Left kidney (tissue), 8 donors: Measurements from ENCODE around the gene WDR82. TPM values are rescaled to one million over a fixed set of nuclear protein-coding genes. Genes with fewer than 3 reads are reported as not detected.

Source experiments
- DNase-seq: peaks from one replicate; pipeline ENCODE4 v3.0.0-alpha.2; 2013
- long read RNA-seq, 8 donors: transcript quantifications; one replicate each; lab custom pipeline, GENCODE V29; 2026
- polyA plus RNA-seq: library from polyadenylated mRNA; unstranded; fragments of 120-200 nt; gene quantifications from one replicate; pipeline ENCODE4 v1.2.1, GENCODE V29; 2013; ENCODE audit not compliant: insufficient read length

WDR82 gene, protein sequence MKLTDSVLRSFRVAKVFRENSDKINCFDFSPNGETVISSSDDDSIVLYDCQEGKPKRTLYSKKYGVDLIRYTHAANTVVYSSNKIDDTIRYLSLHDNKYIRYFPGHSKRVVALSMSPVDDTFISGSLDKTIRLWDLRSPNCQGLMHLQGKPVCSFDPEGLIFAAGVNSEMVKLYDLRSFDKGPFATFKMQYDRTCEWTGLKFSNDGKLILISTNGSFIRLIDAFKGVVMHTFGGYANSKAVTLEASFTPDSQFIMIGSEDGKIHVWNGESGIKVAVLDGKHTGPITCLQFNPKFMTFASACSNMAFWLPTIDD
- polyA plus RNA-seq = 104 TPM
- long read RNA-seq, donor 1, full-length matches to known transcripts = 24 of 24 reads
- long read RNA-seq, donor 1, partial matches to known transcripts = 0 of 24 reads
- long read RNA-seq, donor 1, other reads (novel, unspliced or antisense) = 0 of 24 reads
- long read RNA-seq, donor 2, full-length matches to known transcripts = 15 of 15 reads
- long read RNA-seq, donor 2, partial matches to known transcripts = 0 of 15 reads
- long read RNA-seq, donor 2, other reads (novel, unspliced or antisense) = 0 of 15 reads
- long read RNA-seq, donor 3, full-length matches to known transcripts = 16 of 16 reads
- long read RNA-seq, donor 3, partial matches to known transcripts = 0 of 16 reads
- long read RNA-seq, donor 3, other reads (novel, unspliced or antisense) = 0 of 16 reads
- long read RNA-seq, donor 4, full-length matches to known transcripts = 1 of 1 reads
- long read RNA-seq, donor 4, partial matches to known transcripts = 0 of 1 reads
- long read RNA-seq, donor 4, other reads (novel, unspliced or antisense) = 0 of 1 reads
- long read RNA-seq, donor 5, full-length matches to known transcripts = 24 of 24 reads
- long read RNA-seq, donor 5, partial matches to known transcripts = 0 of 24 reads
- long read RNA-seq, donor 5, other reads (novel, unspliced or antisense) = 0 of 24 reads
- long read RNA-seq, donor 6, full-length matches to known transcripts = 26 of 26 reads
- long read RNA-seq, donor 6, partial matches to known transcripts = 0 of 26 reads
- long read RNA-seq, donor 6, other reads (novel, unspliced or antisense) = 0 of 26 reads
- long read RNA-seq, donor 7, full-length matches to known transcripts = 16 of 16 reads
- long read RNA-seq, donor 7, partial matches to known transcripts = 0 of 16 reads
- long read RNA-seq, donor 7, other reads (novel, unspliced or antisense) = 0 of 16 reads
- long read RNA-seq, donor 8, full-length matches to known transcripts = 9 of 9 reads
- long read RNA-seq, donor 8, partial matches to known transcripts = 0 of 9 reads
- long read RNA-seq, donor 8, other reads (novel, unspliced or antisense) = 0 of 9 reads

DNA sequence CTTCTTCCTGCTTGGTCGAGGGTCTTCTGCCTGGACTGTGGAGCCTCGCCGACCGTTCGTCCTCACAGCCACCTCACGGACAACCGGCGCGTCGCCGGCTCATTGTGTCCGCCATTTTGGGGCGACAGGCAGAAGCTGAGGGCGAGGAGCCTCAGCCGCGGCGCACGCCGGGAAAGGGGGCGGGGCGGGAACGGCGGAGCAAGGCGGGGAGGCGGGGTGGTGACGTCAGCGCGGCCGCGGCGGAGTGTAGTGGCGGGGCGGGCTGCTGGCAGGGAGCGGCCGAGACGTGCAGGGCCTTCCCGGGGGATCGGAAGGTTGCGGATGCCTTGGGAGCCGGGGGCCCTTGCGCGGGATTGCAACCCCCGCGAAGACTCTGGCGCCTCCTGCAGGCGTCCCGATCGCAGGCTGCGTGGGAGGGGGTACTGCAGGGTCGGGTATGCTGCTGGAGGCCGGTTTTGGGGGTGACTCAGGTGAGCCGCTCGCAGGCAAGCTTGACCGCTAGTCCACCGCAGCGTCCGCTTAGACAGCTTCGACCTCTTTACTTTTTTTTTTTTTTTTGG is at the start of gene WDR82:
Gene WDR82 (minus strand): TSS at position 140 of the 560 bp plus-strand sequence. CDS start 288 bp downstream, outside the sequence.
- DNase-seq = peak; percentile 92

DNA sequence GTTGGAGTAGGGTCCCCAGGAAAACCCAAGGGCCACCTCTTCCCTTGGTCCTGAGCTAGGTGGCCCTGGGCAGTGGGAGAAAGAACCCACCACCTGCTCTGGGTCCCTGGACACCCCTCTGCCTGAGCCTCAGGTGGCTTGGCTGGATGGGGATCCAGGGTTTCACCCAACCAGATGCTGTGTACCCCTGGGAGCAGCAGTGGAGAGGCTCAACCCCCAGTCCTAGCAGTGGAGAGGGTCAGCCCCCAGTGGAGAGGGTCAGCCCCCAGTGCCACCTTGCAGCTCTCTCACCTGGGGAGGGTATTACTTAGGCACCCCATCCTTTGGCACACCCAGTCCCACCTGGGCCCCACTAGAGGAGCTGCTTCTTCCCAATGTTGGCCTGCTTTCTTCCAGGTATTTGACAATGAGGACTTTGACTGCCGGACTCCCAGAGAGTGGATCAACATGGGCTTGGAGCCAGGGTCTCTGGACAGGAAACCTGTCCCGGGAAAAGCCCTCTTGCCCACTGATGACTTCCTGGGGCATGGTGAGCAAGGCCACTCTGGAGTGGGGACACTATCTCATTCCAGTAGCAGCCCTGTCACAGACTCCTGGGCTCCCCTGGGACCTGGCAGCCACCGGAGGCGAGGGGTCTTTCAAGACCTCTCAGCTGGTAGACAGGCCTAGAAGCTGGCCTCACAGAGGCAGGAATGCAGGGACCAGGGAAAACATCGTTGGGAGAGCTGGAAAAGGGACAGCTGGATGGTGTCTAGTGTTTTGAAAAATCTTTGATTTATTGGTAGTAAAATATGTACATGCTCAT is 49.2 kb upstream of the WDR82 start:
- no peak for DNase-seq

DNA sequence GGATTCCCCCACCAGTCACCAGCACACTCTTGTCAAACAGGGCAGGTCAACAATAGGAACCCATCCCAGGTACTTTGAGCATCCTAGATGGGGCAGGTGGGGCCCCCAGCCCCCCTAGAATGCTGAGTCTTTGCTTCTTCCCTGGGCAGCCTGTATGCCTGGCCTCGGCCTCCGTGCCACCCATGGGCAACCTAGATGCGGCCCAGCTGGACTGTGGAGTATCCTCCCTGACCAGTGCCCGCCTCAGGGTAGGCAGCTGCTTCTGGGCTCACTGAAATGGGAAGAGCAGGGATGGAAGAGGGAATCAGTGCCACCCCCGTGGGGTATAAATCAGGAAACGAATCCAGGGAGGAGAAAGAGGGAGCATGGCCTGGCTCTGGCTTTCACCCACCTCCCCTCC is 48.5 kb upstream of the WDR82 start:
- DNase-seq = no peak

DNA sequence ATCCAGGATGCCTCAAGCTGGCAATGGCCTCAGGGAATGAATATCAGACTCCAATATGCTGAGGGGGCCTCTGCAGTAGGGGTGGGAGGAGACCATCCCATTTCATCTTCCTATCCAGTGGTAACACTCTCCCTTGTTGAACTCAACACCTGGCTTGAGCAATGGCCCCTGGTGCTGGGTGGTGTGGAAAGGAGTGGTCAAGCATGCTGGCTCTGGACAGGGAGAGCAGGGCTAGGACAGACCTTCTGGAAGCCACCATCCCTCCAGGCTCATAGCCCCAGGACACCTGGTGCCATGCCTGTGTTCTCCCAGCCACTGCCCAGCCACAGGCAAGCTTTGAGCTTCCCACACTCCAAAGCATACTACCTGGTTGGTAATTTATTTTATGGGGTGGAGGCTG is 47.2 kb upstream of the WDR82 start:
- no peak for DNase-seq

DNA sequence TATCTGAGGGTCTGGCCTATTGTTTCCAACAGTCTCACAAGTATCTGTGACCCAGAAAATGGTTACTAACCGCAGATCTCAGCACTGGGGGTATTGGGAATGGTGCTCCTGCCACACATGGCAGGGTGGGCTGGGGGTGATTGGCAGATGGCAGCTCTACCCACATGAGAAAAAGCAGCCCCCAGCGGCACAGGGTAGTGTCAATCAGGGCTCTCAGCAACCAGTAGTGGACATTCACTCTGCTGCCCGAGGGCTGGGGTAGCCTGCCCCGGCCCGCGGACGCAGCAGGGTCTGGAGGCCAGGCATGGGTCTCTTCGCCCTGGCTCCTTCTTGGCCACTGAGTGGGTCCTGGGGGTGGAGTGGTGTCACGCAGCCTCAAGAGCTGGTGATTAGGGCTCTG is 46.2 kb upstream of the WDR82 start:
- no peak for DNase-seq

DNA sequence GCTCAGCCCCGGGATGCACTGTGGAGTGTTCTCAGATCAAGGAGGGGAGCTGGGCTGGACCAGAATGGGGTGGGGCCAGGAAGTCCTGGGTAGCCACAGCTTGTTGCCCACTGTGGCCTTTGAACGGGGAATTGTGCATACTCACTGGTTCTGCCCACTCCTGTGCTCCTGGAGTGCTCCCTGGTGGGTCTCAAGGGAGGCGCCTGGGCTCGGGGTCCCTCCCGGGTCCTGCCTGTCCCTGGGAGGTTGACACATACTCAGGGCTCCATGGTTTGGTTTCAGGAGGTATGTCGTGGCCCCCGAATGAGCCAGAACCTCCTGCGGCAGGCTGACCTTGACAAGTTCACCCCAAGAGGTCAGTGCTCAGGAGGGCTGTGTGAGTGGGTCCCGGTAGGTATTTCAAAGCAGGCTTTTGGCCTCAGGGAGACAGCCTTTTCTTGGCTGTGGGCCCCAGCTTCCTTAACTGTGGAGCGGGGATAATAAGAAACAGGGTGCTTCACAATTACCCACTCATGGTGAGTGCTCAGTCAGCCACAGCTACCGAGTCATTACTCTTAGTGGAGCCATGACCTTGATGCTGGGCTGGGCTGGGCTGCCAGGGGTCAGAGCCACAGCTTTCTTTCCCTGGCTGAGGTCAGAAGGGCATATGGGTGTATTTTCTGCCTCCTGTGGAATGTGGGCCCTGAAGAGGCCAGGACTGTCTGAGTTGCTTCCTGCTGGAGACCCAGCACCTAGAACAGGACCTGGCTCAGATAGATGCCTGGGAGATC is 45.3 kb upstream of the WDR82 start:
- no peak for DNase-seq

DNA sequence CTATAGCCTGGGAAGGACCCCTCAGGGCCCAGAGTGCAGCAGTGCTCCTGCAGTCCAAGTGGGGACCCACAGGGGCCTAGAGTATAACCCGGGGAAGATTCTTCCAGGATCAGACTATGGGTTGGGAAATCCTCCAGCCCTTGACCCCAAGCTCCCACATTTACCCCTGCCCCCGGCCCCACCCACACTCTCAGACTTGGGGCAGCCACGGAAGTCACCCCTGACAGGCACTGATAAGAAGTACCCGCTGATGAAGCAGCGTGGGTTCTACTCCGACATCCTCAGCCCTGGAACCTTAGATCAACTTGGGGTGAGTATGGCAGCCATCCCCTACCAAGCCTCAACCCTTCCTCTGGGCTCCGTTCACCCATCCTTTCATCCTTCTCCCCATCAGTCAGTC is 44.0 kb upstream of the WDR82 start:
- no peak for DNase-seq

DNA sequence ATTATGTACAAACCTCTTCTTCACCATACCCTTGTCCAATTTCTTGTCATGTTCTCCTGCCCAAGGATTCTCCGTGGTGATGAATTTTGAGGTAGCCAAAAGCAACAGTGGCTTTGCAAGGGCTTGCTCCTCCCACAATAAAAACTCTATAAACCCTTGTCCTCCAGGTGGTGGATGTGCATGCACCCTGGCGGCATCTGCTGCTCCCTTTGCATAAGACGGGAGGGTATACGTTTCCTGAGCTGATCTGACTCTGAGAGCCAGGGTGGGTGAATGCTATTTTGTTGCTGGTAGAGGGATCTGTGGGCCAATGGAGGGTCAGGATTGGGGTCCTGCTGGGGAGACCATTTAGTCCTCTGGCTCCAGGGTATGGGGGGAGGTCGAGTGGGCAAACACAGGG is 43.0 kb upstream of the WDR82 start:
- DNase-seq = no peak

DNA sequence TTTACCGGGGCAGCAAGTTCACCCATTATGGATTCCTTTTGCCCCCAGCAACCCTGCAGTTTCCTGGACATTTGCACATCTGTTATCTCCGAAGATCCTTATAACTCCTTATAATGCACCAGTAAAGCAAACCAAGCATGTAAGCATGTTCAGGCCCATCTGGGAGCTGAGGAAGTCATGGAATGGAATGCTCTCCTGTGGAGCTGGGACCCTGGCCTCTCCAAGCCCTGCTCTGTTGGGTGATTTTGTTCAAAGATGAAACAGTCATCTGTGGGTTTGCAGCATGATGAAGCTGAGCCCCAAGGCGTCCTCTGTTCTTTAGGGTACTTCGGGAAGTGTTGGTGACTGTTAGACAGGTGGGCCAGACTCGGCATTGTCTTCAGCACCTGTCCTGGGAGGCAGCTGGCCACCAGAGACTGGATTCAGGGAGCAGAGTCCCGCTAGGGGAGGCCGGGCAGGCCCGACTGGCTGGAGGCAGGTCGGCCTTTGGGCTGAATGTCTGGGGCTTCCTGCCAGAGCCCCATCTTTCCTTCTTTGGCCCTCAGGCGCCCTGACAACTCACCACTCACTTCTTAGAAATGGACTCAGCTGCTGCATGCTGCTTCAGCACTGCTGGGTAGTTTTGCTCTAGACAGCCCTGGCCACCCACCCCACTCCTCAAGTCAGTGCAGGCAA is 41.6 kb upstream of the WDR82 start:
- DNase-seq = no peak

DNA sequence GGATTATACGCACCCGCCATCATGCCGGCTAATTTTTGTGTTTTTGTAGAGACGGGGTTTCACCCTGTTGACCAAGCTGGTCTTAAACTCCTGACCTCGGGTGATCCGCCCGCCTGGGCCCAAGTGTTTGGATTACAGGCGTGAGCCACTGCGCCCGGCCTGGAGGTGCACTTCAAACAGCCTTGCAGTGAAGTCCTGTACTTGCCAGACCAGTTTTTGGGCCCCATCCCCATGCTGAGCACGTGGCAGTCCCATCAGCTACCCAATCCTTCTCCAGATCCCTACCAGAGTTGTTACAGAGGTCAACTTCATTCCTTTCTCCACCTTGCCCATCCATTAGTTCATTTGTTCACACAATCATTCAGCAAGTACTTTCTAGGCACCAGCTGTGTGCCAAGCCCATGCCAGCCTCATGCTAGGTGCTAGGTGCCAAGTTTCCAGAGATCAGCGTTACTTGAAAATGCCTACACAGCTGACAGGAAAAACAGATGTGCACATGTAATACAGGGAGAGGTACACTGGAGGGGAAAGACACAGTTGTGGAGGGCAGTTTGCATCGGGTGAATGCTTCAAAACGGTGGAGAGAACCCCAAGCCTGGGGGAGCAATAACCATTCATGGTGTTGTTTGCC is 39.9 kb upstream of the WDR82 start:
- no peak for DNase-seq

DNA sequence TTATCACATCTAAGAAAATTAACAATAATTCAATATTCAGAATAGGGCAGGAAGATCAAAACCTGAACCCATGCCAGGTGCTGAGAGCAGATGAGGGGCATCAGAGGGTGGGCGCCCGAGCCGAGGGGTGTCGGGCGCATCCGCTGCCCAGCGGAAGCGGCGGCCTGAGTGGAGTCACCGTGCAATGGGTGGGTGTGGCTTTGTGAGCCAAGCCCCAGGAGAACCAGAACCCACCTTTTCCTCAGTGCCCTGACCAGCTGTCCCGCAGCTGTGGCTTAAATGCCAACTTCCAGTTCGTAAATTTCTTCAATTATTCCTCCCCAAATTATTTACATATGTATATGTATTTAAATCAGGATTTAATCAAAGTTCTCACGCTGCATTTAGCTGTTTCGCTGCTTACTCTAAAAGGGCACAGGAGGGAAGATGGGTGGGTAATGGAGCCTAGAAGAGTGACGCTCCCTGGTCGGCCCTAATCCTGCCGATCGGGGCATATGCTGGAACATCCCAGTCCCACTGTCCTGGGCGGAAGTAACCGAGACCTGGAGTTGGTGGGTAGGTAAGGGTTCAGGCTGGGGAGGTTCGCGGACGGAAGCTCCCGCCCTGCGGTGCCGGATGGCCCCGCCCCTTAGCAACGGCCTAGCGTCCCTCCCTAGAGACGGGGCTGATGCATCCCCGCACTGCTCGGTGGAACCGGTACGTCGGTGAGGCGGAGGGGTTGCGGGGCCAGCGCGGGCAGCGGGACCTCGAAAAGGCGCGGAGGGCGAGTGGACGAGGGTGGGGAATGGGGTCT is 39.0 kb upstream of the WDR82 start:
- DNase-seq = peak; percentile 69

DNA sequence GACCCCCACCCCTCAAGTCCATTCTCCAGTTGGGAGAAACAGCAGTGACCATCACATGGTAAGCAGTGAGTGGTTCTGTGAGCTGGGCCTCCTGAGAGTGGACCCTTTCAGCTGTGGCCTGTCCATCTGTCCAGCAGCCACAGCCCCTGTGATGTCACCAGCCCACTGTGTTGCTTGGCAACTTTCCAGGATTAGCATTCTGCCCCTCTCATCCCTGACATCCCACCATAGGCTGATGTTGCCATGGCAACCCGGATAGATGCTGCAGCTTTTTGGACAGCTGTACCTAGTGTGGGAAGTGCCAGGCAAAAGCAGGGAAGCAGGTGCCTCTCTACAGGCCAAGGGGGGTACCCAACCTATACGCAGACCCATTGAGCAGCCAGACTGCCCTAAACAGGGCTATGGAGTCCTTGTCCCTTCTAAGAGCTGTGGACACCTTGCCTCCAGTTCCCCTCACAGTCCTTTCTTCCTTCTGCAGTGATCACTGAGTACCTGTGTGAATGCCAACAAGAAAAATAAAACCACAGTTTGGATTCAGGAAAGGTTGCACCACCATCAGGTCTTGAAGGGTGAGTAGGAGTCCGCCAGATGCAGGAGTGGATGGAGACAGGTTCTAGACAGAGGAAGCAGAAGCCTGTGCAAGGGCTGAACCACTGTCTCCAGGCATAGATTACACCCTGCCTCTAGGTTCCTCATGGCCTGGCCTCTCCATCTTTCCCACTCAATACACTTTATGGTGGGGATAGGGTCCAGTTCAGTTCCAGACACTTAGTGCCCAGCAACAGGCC is 37.7 kb upstream of the WDR82 start, which contains the start of gene DNAH1:
Gene DNAH1 (plus strand): TSS at position 343 of the 788 bp plus-strand sequence. CDS start 6,124 bp downstream, outside the sequence.
- no peak for DNase-seq

DNA sequence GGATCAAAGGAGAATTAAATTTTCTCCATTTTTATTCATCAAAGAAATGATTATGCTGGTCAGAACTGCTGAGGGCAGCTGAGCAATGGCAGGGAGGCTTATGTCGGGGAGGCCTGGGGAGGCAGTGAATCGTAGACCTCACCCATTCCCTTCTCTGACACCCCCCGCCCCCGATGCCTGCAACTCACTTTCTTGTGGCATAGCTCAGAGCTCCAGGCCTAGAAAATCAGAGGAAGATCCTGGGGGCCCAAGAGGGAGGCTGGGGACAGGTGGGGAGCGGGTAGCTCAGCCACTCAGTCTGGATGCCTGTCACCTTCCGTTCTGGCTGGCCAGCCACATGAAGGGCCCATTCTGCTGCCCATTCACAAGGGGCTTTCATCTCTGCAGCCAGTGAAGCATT is 36.6 kb upstream of the WDR82 start:
- DNase-seq = no peak

DNA sequence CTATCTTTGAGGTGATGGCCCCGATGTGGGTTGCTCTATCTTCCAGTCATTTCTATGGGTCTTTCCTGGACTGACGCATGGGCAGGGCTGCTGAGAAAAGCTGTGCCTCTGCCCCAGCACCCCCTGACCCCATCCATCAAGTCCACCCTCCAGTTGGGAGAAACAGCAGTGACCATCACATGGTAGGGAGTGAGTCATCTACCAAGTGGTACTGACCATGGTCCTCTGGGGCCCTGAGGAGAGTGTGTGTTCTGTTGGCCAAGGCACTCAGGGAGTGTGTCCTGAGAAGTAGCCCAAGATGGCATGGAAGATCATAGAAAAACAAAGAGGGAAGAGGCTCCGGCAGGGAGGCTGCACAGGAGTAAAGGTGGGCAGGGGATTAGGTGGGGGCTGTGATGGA is 36.0 kb upstream of the WDR82 start:
- no peak for DNase-seq

DNA sequence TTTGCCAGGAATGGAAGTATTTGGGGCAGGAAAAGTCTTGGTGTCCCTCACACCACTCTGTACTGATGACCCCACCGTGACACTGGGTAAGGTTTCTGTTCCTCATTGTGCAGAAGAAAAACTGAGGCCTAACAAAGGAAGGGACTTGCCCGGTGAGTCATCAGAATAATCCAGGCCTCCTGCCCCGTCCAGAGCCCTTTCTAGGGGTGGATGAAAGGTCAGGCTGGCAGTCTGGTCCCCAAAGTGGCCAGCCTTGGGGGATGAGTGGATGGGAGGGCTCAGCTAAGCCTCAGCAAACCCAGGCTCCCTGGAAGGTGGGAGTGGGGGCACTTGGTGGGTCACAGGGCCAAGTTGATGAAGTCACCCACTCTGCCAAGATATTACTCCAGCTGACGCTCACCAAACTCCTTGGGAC is 35.3 kb upstream of the WDR82 start:
- DNase-seq = no peak

DNA sequence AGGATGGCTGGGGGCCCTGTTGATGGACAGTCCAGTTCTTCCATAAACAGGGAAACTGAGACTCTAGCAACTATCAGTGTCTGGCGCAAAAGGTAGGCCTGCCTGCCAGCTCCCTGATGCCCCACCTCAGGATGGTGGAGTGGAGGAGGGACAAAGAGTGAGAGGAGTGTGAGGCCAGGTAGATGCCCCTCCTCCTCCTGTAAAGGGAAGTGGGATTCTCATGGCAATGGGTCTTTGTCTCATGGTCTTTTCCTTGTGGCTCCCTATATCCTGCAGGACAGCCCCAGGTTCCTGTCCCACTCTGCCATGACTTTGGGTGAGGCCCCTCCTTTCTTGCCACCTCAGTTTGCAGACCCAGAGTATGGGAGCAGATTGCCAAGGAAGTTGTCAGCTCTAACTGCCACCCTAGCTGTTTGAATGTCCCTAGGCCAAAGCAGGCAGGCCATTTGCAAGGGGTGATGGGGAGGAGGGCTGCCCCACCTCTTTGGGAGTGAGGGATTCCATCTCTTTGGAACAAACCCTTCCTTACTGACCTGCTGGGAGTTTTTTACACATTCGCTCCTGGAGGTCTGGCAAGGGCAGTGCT is 34.8 kb upstream of the WDR82 start:
- no peak for DNase-seq
